GM12864 (cell line): Measurements from ENCODE around the gene IKBKG.
"Not testable (repeated sequence)": the region's sequence is repeated elsewhere in the genome, so short reads cannot be mapped to it uniquely, and the experiment has no call there.

Experiments
- DNase-seq: peaks from one replicate; pipeline ENCODE4 v3.0.0-alpha.2; 2011; ENCODE audit warnings: low read depth
- H3K4me3 ChIP-seq: 2 replicates; pipeline ENCODE4 v1.5.1; 2011; ENCODE audit warnings: mild to moderate bottlenecking, low read depth, low read length, control low read depth
- TF ChIP-seq, protein P1 (sequence below): IDR thresholded peaks from 2 replicates; pipeline ENCODE4 v1.5.1; 2011; ENCODE audit warnings: low read depth, mild to moderate bottlenecking, moderate library complexity, low read length, control low read depth, inconsistent platforms; ENCODE audit errors: missing control alignments

IKBKG gene

DNA sequence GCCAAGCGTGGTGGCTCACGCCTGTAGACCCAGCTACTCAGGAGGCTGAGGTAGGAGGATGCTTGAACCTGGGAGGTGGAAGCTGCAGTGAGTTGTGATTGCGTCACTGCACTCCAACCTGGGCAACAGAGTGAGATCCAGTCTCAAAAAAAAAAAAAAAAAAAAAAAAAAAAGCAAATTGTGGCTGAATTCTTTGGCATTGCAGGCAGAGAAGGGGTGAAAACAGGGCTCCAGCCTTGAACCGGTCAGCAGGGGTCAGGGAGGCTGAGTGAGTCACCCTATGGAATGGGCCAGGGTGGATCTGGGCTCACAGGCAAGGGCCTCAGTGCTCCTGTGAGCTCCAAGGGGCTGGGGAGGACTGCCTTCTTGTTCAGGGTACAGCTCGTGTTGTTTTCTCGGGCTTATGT lies 18.2 kb upstream of the IKBKG start:
- H3K4me3 ChIP-seq: no peak overlapping the region
- no peak for DNase-seq
- TF ChIP-seq, protein P1, sequence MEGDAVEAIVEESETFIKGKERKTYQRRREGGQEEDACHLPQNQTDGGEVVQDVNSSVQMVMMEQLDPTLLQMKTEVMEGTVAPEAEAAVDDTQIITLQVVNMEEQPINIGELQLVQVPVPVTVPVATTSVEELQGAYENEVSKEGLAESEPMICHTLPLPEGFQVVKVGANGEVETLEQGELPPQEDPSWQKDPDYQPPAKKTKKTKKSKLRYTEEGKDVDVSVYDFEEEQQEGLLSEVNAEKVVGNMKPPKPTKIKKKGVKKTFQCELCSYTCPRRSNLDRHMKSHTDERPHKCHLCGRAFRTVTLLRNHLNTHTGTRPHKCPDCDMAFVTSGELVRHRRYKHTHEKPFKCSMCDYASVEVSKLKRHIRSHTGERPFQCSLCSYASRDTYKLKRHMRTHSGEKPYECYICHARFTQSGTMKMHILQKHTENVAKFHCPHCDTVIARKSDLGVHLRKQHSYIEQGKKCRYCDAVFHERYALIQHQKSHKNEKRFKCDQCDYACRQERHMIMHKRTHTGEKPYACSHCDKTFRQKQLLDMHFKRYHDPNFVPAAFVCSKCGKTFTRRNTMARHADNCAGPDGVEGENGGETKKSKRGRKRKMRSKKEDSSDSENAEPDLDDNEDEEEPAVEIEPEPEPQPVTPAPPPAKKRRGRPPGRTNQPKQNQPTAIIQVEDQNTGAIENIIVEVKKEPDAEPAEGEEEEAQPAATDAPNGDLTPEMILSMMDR: no peak

GRCh38 chrX:154530286-154530685 lies 17.1 kb upstream of the IKBKG start:
- no peak overlapping the region for H3K4me3 ChIP-seq
- TF ChIP-seq, protein P1: no peak
- DNase-seq: no peak

GRCh38 chrX:154531626-154532025 lies 15.8 kb upstream of the IKBKG start:
- TF ChIP-seq, protein P1: no peak
- H3K4me3 ChIP-seq: no peak overlapping the region
- DNase-seq: no peak

- TF ChIP-seq, protein P1: no peak
- H3K4me3 ChIP-seq: no peak overlapping the region
- DNase-seq: no peak
Observed at GRCh38 chrX:154532690-154533089, 14.7 kb upstream of the IKBKG start.

DNA sequence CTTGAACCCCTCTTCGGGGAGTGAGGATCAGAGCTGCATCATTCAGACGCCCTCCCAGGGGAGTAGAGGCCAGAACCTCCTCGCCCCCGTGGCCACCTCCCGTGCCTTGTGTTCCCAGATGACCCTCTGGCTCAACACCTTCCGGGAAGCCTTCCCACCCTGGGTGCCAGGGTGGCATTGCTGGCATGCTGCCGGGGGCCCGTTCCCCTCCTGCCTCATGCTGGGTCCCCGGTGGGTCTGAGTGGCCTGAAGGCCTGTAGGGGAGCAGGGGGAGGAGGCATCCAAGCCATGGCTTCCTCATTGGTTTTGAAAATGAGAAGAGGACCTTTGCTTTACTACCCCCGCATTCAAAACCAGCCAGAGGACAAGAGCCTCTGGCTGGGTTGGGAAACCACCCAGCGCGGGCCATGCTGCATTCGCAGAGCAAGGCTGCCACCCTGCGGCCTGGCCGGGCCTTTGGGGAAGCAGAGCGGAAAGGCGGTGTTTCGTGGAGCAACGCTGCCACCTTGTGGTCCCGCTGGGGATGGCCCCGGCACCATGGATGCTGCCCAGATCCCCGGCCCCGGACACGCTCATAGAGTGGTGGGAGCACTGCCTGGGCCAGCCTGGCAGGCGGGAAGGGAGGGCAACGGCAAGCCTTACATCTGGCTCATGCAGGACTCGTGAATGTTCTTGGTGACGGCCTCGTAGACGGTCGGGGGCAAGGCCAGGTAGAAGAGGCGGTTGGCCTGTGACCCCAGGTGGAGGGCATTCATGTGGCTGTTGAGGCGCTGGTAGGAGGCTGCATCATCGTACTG lies 12.7 kb upstream of the IKBKG start:
- TF ChIP-seq, protein P1: peak; percentile 86
- no peak for DNase-seq

DNA sequence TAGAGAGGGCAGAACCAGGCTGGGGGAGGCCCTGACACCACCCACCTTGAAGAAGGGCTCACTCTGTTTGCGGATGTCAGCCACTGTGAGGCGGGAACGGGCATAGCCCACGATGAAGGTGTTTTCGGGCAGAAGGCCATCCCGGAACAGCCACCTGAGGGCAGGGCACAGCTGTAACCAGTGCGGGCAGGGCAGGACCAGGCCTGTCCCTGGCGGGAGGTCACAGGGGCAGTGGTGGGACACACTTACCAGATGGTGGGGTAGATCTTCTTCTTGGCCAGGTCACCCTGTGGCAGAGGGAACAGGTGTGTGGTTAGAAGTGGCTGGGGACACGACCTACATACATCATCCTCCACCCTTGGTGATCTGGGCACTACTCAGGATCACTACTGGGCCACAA lies 11.5 kb upstream of the IKBKG start:
- TF ChIP-seq, protein P1: no peak
- no peak for DNase-seq
- H3K4me3 ChIP-seq: no peak overlapping the region

More for the DNA sequence above, 12.7 kb upstream of the IKBKG start:
- no peak overlapping the region for H3K4me3 ChIP-seq

- TF ChIP-seq, protein P1: no peak
Observed at GRCh38 chrX:154539077-154539476, 8.3 kb upstream of the IKBKG start.

GRCh38 chrX:154540365-154540764 lies 7.1 kb upstream of the IKBKG start:
- DNase-seq, H3K4me3 ChIP-seq: not testable (repeated sequence)

More at GRCh38 chrX:154539077-154539476, 8.3 kb upstream of the IKBKG start:
- H3K4me3 ChIP-seq: no peak overlapping the region
- no peak for DNase-seq
